Mucosa of rectum (tissue), 2 donors: ENCODE measurements around the gene MESP2.

Source experiments
- H3K27ac ChIP-seq, 2 donors: one replicate each; pipeline ENCODE4 v1.7.0; 2013; ENCODE audit warnings: inconsistent platforms in 2 of 2, low read depth in 2 of 2, low read length in 2 of 2
- H3K27me3 ChIP-seq, 2 donors: one replicate each; pipeline ENCODE4 v1.7.0; 2013; ENCODE audit warnings: low read length in 2 of 2; ENCODE audit not compliant: control insufficient read depth in 2 of 2, insufficient read depth in 2 of 2
- H3K36me3 ChIP-seq, 2 donors: one replicate each; pipeline ENCODE4 v1.7.0; 2013; ENCODE audit warnings: low read length in 2 of 2; ENCODE audit not compliant: control insufficient read depth in 2 of 2, insufficient read depth in 2 of 2
- H3K4me1 ChIP-seq, 2 donors: one replicate each; pipeline ENCODE4 v1.7.0; 2013; ENCODE audit warnings: low read length in 2 of 2, mild to moderate bottlenecking in 1 of 2; ENCODE audit not compliant: control insufficient read depth in 2 of 2, insufficient read depth in 2 of 2
- H3K4me3 ChIP-seq, 2 donors: one replicate each; pipeline ENCODE4 v1.7.0; 2013; ENCODE audit warnings: low read length in 2 of 2
- H3K9ac ChIP-seq, 2 donors: one replicate each; pipeline ENCODE4 v1.7.0; 2013; ENCODE audit warnings: low read length in 2 of 2, low read depth in 1 of 2, mild to moderate bottlenecking in 1 of 2
- H3K9me3 ChIP-seq, 2 donors: one replicate each; pipeline ENCODE4 v1.7.0; 2013; ENCODE audit warnings: low read length in 2 of 2; ENCODE audit not compliant: control insufficient read depth in 2 of 2
- donor health status: healthy.
- donor health status: Normal muscosa, but diverticular disease.

Gene MESP2

GRCh38 chr15:89797678-89798201 lies 21.6 kb downstream of the MESP2 start:
- Histone ChIP-seq H3K9me3 (no peaks in the 10 kb centered on the region), H3K27me3 (no peaks in the 10 kb centered on the region), H3K27ac (no peak overlapping the region), H3K4me1 (peaks cover 3 to 5% of the 10 kb centered on the region in 2 donors), H3K4me3 (no peak overlapping the region), H3K36me3 (peaks cover 0 to 18% of the 10 kb centered on the region in 2 donors), H3K9ac (no peak overlapping the region)

- H3K36me3 ChIP-seq, result peaks cover 0 to 20% of the 10 kb centered on the region in 2 donors
- H3K4me3 ChIP-seq, result no peak overlapping the region
- no peaks in the 10 kb centered on the region for H3K27me3 ChIP-seq
- H3K27ac ChIP-seq, result no peak overlapping the region
- H3K9me3 ChIP-seq, result no peaks in the 10 kb centered on the region
- H3K4me1 ChIP-seq, result peaks cover 3 to 5% of the 10 kb centered on the region in 2 donors
- H3K9ac ChIP-seq, result no peak overlapping the region
Measured at GRCh38 chr15:89799011-89799911, 23.1 kb downstream of the MESP2 start.

- Histone ChIP-seq H3K4me1 (no peaks in the 10 kb centered on the region), H3K9ac (no peak overlapping the region), H3K4me3 (no peak overlapping the region), H3K36me3 (peaks cover 0 to 20% of the 10 kb centered on the region in 2 donors), H3K27ac (no peak overlapping the region), H3K27me3 (no peaks in the 10 kb centered on the region), H3K9me3 (no peaks in the 10 kb centered on the region)
Measured at GRCh38 chr15:89799918-89800498, 23.9 kb downstream of the MESP2 start.

- peaks cover 0 to 20% of the 10 kb centered on the region in 2 donors for H3K36me3 ChIP-seq
Measured at GRCh38 chr15:89801471-89802195, 25.5 kb downstream of the MESP2 start.

GRCh38 chr15:89802231-89802928 lies 26.2 kb downstream of the MESP2 start:
- no peaks in the 10 kb centered on the region for H3K27me3 ChIP-seq
- no peak overlapping the region for H3K27ac ChIP-seq
- no peaks in the 10 kb centered on the region for H3K9me3 ChIP-seq
- peaks cover 8 to 12% of the 10 kb centered on the region in 2 donors for H3K4me1 ChIP-seq
- no peak overlapping the region for H3K9ac ChIP-seq
- H3K36me3 ChIP-seq, result peaks cover 0 to 20% of the 10 kb centered on the region in 2 donors
- no peak overlapping the region for H3K4me3 ChIP-seq

More at GRCh38 chr15:89801471-89802195, 25.5 kb downstream of the MESP2 start:
- no peak overlapping the region for H3K4me3 ChIP-seq
- H3K27me3 ChIP-seq, result no peaks in the 10 kb centered on the region
- H3K27ac ChIP-seq, result no peak overlapping the region
- H3K9me3 ChIP-seq, result no peaks in the 10 kb centered on the region
- H3K9ac ChIP-seq, result no peak overlapping the region
- H3K4me1 ChIP-seq, result peaks cover 3 to 7% of the 10 kb centered on the region in 2 donors

- Histone ChIP-seq H3K4me3 (no peak overlapping the region), H3K4me1 (peaks cover 8 to 12% of the 10 kb centered on the region in 2 donors), H3K36me3 (peaks cover 0 to 15% of the 10 kb centered on the region in 2 donors), H3K27me3 (no peaks in the 10 kb centered on the region), H3K9me3 (no peaks in the 10 kb centered on the region), H3K9ac (no peak overlapping the region), H3K27ac (no peak overlapping the region)
Measured at GRCh38 chr15:89802986-89803824, 27.1 kb downstream of the MESP2 start.

GRCh38 chr15:89803941-89804800 lies 28.0 kb downstream of the MESP2 start:
- H3K4me3 ChIP-seq, result no peak overlapping the region
- H3K9me3 ChIP-seq, result no peaks in the 10 kb centered on the region
- H3K27ac ChIP-seq, result no peak overlapping the region
- H3K27me3 ChIP-seq, result no peaks in the 10 kb centered on the region
- no peak overlapping the region for H3K9ac ChIP-seq
- H3K4me1 ChIP-seq, result peaks cover 8 to 12% of the 10 kb centered on the region in 2 donors
- peaks cover 0 to 11% of the 10 kb centered on the region in 2 donors for H3K36me3 ChIP-seq

- peak overlapping the region in 1 of 2 donors; percentile 8 for H3K27ac ChIP-seq
- peaks cover 8 to 12% of the 10 kb centered on the region in 2 donors for H3K4me1 ChIP-seq
- H3K4me3 ChIP-seq, result peak overlapping the region; percentile 14 to 48
- peaks cover 0 to 9% of the 10 kb centered on the region in 2 donors for H3K36me3 ChIP-seq
- no peaks in the 10 kb centered on the region for H3K9me3 ChIP-seq
- H3K27me3 ChIP-seq, result no peaks in the 10 kb centered on the region
- peak overlapping the region in 1 of 2 donors; percentile 29 for H3K9ac ChIP-seq
Measured at GRCh38 chr15:89805241-89806209, 29.4 kb downstream of the MESP2 start.
